Hair follicle dermal papilla cell (primary cell): ENCODE data around the gene CDH7. TPM values are rescaled to one million over a fixed set of nuclear protein-coding genes. Genes with fewer than 3 reads are reported as not detected.

Experiments used
- total RNA-seq: library from RNA; depleted of rRNA; stranded (reverse); fragments of >200 nt; gene quantifications from 2 replicates; pipeline ENCODE4 v1.2.3, GENCODE V29; 2012

CDH7 gene, protein sequence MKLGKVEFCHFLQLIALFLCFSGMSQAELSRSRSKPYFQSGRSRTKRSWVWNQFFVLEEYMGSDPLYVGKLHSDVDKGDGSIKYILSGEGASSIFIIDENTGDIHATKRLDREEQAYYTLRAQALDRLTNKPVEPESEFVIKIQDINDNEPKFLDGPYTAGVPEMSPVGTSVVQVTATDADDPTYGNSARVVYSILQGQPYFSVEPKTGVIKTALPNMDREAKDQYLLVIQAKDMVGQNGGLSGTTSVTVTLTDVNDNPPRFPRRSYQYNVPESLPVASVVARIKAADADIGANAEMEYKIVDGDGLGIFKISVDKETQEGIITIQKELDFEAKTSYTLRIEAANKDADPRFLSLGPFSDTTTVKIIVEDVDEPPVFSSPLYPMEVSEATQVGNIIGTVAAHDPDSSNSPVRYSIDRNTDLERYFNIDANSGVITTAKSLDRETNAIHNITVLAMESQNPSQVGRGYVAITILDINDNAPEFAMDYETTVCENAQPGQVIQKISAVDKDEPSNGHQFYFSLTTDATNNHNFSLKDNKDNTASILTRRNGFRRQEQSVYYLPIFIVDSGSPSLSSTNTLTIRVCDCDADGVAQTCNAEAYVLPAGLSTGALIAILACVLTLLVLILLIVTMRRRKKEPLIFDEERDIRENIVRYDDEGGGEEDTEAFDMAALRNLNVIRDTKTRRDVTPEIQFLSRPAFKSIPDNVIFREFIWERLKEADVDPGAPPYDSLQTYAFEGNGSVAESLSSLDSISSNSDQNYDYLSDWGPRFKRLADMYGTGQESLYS
- not detected in 2 replicates for total RNA-seq

DNA sequence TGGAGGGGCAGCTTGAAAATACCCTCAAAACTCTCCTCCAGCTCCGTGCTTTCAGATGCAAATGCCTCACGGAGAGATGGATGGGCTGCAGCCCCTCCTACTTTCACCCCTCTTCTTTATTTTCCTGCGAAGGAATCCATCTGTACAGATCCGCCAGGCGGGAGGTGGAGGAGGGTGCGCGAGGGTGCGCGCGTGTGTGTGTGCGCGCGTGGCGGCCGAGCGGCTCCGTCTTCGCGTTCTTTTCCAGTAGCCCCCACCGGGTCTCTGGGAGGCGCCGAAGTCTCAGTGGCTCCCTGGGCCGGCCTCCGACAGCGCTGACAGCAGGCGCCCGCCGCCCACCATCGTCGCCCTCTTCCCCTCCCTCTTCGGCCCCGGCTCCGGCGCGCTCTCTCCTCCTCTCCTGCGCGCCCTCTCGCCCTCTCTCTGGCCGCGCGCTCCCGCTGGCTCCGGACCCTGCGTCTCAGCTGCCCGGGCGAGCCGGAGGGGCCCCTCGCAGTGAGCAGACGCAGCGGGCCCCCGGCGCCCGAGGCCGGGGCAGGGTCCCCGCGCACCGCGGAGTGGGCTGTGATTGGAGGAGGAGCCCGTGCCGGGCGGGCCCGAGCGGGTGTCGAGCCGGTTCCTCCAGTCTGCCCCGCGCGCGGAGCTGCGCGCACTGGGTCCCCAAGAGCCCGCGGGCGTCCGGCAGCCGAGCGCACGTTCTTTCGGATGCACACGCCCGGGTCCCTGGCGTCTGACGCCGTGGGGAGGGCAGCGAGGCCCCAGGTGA is at the start of gene CDH7:
CDH7 (plus strand) TSS at position 624 of the 766 bp plus-strand sequence. CDS start 11,831 bp downstream, outside the sequence.

